Stimulated activated naive CD4-positive, alpha-beta T cell (primary cell): Measurements from ENCODE around the gene CNTN4.

Experiments
- DNase-seq, 6 experiments: peaks; one replicate each; lab custom pipeline; 2025; lab: John Stamatoyannopoulos, UW

The CNTN4 gene

DNA sequence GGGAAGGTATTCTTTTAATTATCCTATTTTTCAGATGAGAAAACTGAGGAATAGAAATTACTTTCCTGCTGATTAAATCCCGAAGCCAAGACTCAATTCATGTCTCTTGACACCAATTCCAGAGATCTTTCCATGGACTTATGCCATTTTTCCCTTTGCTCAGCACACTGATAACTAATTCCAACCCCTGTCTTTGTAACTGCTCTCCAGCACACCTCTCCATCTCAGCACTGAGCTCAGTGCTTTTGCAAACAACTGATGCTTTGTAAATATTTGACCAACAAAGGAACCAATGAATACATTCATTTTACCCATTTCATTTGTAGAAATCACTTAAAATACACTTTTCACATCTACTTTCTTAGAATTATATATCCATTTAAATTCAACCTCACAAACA lies 762.5 kb downstream of the CNTN4 start:
- no peak for DNase-seq

DNA sequence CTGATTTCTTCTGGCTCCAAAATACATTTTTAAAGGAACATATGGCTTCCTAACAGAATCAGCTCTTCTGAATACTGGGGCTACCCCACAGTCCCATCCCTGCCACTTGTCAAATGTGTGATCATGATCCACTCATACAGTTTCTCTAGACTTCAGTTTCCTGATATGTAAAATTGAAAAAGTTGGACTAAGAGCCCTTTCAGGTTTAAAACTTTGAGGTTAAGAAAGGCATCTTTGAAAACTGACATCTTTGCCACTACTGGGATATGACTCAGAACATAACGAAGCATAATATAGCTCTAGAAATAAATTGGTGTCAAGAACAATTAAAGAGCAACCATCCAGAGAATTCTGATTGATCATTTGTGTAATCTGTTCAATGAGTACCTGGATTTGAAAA lies 763.3 kb downstream of the CNTN4 start:
- DNase-seq, result no peak

DNA sequence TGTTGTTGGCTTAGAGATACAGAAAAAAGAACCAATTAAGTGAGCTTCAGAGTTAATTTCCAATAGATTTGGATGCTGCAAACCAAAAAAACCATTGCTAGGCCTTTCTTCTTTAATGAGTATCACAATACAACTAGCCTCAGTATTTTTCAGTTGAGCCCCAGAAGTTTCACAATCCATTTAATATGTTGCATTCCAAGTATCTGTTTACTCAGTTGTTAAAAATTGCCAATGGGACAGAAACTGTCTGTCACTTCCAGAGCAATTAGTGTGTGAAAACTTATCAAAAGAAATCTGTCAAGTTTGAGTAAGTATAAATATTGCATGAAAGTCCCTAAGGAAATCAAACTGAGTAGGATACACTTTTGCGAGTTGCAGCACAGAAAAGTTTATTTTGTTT lies 763.7 kb downstream of the CNTN4 start:
- DNase-seq, result no peak

DNA sequence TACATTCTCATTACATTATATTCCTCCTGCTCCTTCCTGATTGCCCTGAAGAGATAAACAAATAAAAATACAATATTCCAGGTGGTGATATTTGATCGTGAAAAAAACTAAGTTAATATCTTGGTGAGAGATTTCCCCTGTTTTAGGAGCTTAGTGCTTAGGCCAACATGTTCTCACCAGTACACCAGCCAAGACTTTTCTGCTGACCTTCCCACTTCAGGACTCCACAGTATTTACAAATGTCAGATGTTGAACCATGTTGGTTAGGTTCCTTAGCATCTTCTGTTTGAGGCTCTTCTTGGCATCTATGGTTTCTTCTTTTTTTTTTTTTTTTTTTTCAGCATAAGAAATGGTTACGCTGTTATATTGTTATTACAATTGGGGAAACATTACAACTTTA lies 764.5 kb downstream of the CNTN4 start:
- DNase-seq, result no peak

DNA sequence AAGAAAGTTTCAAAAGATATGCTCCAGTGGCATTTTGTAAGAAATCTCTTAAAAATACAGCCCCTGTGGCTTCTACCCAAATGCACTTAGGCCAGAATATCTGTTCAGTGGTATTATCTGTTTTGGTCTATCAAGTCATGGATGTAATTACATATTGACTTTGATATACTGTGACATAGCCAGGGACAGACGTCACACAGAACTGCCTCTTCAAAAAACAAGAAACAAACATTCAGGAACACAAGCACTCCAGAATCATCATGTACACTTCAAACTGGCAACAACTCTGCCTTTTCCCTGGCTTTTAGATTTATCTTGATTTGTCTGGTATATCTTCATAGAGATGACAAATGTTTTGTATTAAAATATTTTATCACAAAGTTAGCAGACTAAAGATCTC lies 771.2 kb downstream of the CNTN4 start:
- DNase-seq, result no peak

DNA sequence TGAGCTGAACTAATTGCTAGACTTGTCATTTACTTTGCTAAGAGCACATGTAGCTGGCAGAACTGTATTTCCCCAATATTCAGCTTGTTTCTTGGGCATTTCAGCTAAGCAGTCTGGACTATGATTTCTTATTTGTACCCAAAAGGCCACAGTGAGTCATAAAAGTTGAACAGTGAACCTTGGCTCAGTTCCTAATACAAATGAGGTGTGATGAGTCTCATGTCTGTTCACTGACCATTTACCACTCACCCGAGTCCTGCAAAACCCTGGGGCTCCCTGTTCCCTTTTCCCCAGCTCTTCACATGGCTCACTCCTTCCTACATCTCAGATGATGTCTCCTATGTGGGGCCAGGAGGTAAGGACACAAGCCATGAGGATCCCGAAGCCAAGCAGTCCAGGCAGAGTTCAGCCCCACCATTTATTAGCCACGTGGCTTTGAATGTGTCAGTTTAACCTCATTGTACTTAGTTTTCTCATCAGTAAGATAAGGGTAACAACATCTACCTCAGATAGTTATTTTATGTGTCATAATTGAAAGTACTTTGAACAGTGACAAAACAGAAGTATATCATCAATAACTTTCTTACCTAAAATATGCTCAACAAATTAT lies 772.2 kb downstream of the CNTN4 start:
- no peak for DNase-seq

DNA sequence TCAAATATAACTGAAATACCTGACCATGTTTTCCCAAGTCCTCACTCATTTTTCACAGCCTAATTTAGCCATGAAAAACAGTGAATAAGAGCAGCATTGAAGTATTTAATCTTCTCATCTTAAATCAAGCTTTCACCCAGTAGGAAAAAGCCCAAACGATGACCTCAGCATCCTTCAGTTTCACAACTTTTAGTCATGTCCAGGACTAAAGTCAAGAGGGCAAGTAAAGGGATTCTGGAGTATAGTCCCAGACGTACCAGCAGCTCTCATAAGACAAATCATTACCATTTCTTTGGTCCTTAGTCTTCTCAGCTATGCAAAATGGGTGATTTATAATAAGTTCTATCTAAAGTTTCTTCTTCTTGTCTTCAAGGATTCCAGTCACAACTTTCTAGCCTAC lies 774.2 kb downstream of the CNTN4 start:
- DNase-seq, result no peak

DNA sequence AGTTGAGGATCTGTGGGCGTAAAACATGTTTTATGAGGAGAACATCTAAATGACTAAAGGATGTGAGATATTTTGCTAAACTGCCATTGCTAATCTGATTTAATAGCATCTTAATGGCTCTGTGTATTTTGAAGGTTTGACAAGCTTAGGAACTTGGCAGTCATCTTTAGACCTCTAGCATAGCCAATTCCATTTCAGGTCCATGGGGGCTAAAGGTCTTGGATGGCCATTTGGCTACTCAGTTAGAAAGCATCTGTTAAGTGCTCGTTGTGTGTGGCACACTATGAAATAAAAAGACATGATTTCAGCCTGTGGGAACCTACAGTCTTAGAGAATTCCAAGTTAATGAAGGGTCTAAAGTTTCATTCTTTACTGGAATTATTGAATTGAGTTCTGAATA lies 775.3 kb downstream of the CNTN4 start:
- DNase-seq, result no peak

DNA sequence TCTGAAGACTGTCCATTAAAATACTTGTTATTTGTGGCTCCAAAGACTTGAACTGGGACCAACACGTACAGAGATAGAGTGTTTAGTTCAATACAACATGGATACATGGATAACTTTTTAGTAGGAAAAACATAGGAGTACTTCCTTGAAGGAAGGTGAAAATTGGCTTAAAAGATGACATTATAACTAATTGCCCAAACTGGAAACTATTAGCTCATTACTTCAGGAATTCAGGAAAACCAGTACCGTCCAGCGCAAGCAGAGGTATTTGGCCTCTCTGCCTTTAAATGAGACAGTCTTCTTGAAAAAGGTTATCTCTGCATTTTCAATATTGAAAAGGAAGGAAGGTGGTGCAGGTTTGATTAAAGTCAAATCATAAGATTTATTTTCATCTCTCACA lies 777.0 kb downstream of the CNTN4 start:
- no peak for DNase-seq

DNA sequence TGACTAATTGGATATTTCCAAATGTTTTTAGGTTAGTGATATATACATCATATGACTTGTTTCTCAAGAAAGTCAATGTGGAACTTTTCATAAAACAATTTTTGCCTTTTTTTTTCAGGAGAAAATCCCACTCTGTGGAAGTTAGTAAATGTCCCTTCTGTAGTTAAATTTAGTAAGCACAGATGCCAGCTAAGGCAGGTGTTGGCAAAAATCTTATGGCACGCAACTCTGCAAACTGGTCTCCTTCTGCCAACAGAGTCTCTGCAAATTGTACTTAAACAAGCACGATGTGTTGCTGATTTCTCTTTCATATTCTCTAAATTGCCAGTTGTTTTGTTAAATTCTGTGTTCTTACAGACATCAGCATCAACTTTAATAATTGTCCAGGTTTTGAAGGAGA lies 777.7 kb downstream of the CNTN4 start:
- DNase-seq, result no peak

DNA sequence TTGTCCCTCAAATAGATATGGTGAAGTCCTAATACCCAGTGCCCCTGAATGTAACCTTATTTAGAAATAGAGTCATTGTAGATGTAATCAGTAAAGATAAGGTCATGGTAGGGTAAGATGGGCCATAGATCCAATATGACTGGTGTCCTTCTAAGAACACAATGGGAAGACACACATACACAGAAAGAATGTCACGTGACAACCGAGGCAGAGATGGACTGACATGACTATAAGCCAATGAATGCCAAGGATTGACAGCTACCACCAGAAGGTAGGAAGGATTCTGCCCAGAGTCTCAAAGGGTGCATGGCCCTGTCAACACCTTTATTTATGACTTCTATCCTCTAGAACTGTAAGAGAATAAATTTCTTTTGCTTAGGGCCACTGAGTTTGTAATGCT lies 780.4 kb downstream of the CNTN4 start:
- DNase-seq, result no peak

DNA sequence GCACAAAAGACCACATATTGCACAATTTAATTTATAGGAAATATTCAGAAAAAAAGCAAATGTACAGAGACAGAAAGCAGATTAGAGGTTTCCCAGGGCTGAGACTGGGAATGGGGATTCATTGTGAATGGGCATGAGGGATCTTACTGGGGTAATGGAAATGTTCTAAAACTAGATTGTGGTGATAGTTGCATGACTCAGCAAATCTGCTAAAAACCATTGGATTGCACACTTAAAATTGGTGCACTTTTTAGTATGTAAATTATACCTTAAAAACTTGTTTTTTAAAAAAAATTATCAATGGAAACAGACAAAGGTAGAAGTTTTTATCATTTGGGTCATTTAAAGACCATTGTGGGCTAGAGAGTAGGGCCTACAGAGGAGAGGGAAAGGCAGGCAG lies 780.9 kb downstream of the CNTN4 start:
- DNase-seq, result no peak

DNA sequence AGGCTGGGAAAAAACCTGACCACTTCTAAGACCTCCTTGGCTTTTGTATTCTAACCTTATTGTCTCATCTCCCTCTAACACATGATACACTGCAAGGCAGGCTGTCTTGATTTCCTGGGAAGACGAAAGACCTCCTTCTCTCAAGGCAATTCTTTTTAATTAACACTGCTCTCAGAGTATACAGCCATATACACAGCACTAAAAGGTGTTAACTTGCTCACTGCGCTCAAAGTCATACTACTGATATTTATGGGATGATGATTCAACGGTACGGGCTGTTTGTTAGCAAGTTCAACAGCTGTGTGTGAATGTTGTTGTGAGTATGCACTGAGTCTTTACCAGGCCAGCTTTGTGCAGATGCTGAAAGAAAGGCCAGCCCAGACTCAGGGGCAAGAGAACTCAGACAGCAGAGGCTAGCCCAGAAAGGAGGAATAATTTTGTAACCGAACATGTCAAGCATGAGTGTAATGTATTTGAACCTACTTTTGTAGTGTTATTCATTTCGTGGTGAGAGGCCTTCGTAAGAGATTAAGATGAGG lies 781.6 kb downstream of the CNTN4 start:
- no peak for DNase-seq

DNA sequence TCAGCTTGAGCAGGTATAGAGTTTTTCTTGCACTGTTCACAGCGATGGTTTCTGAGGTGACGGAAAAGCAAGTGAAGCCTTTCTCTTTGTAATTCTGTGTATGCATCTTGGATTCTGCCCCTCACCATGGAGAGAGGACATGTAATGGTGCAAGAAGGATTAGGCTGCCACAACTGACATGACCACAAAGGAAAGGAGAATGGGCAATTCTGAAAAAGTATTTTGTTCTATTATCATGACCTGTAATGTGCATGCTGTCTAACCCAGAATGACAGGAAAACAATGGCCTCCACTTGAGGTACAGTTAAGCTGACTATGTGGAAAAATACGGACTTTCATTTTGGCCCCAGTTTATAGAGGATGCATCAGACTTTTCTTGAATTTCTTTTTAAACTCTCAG lies 784.6 kb downstream of the CNTN4 start:
- no peak for DNase-seq

DNA sequence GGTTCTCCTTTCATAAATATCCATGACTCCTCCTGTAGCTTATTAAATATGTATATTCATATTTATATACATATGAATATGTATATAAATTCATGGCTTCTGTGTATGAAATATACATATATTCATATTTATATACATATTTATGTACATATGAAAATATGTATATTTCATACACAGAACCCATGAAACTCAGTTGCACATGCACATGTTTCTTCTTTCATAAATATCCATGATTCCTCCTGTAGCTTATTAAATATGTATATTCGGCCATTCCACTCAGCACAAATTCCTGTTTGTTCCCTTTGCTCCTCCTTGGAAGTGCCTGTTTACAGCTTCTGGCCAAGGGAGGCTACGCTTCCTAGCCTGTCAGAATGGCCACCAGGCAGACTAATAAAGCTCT lies 789.9 kb downstream of the CNTN4 start:
- DNase-seq, result no peak

DNA sequence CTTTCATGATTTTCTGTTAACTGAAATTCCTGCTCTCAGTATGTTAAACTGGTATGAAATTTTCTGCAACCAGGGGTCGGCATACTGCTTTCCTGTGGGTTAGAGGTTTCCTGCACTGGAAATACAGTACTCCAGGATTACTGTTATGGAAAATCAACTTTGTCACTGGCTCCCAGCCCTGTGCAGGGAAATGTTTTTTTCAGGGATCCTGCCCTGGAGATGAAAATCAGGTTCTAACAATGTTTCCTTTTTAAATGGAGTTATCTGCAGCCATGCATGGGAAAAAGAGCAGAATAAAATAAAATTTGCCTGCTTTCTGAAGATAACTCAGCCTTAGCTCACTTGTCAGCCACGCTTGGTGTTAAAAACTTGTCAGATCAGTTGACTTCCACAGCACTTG lies 791.1 kb downstream of the CNTN4 start:
- DNase-seq, result no peak

DNA sequence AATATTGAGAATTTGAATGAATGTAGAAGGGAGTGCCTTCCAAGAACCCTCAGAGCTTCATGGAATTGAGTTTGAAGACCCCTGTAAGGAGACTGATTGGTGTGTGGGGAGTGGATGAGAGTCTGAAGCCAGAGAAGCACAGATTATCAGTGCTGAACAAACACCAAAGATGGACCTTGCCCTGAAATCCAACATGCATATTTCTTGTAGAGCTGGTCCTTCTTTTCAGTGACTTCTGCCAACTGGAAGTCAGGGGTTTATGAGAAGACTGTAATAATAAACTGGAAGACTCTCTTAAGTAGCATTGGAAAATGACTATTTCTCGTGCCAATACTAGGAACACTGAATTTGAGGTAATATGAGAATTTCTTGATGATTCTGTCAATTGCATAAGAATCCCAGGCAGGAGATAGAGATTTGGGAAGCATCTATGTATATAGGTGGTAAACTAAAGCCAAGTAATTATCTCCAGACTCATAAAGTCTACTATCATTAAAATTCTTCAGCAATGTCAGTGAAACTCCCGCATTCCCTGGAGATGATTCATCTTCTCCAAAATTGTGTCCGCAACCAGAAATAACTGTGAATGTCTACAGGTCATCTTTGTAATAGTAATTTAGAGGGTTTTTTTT lies 797.8 kb downstream of the CNTN4 start:
- DNase-seq, result no peak

DNA sequence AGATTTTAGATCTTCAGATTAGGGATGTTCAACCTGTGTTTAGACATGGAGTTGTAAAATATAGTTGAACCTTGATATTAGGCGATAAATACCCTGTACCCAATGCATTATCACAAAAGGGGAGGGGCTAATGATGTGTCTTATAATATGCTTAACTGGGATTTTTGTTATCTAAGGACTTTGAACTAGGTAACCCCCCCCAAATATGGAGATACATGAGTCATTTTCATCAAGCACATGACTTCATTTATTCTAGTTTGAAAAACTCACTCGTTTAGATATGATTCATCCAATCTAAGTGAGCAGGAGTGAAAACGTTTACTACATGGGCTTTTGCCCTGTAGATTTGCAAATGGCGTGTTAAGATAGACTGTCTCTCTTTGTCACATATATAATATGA lies 799.2 kb downstream of the CNTN4 start:
- no peak for DNase-seq

DNA sequence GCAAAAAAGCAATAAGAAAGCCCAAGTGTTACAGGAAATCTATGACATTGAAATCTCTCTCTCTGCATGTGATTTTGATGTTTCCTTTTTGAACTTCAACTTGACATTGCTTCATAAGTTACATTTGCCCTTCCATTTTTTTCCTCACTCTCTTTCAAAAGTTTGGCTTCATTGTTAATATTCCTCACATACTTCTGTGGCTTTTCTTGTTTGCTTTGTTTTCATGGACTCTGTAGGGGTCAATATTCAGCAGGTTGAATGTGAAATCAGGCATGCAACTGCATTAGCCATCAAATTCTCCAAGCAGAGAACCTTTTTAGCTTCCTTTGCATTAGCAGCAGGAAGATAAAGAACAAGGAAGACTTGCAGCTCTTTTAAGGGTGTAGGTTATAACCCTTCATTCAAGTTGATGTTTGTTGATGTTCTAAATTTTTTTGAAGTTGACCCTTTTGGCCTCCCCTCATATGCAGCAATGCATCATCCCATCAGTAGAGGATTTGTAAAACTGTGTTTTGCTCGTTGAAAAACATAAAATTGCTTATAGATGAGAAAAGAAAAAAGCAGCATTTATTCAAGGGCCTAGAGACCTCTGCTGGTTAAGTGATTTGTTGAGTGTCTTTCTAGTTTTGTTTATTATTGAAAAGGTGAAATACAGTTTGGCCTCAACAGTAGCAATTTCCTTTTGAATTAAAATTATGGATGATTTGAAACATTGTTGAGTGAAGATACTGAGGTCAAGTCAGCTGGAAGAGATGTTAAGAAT lies 800.1 kb downstream of the CNTN4 start:
- no peak for DNase-seq

DNA sequence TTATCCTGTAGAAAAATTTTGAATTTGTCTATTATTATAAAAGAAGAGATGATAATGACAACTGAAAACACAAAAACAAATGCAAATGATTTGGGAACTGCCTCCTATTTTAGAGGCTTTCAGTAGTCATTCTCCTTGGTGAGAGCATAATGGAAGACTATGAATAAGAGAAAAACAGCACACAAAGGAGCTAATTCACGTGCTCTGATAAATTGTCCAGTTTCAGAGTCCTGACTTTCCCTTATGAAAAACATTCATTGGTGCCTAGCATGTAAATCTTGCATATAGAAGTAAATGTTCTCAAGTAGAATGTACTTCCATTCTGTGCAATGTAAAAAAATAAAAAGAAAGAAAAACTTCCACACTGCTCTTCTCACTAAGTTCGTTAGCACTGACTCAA lies 805.4 kb downstream of the CNTN4 start:
- no peak for DNase-seq

DNA sequence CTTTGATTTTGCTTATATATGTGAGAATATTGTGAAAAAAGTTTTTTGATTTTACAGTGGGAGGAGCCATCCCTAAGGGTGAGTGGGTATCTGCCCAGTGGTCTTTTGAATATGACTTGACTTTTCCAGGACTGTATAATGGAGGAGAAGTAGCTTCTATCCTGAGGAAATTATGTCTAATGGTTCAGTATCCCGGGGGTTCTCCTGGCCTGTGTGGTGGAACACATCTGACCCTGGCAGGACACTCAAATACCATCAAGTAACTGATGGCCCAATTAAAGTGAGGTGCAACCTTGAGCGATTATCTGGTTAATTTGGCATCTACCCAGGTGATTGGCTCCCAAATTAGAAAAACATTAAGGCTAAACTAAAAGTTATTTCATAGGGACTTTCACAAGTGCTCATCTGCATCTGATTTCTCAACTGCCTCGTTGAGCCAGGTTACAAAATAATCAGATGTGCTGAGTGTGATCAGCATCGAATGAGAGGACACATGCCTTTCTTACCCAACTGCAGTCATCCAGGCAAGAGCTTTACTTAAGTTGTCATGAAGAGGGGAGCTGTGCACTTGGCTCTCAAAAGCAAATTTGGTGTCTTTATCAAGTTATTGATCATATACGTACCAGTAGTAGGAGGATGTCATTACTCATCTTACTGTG lies 810.2 kb downstream of the CNTN4 start:
- no peak for DNase-seq

DNA sequence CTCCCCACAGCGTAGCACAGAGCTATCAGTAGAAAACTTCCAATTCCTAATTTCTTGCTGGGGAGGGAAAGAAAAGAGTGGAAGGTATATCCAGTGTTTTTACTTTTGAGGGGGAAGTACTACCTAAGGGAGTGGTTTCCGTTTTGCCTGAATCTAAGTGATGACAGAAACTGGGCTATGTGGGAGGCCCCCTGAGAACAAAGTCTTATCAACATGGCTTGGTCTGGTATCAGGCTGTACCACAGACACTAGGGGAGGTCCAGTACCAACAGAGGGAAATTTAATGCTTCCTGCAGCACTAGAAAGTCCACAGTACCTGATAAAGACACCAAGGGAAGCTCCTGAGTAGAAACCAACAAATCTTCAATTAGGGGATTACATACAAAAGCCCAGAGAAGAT lies 812.3 kb downstream of the CNTN4 start:
- DNase-seq, result no peak

DNA sequence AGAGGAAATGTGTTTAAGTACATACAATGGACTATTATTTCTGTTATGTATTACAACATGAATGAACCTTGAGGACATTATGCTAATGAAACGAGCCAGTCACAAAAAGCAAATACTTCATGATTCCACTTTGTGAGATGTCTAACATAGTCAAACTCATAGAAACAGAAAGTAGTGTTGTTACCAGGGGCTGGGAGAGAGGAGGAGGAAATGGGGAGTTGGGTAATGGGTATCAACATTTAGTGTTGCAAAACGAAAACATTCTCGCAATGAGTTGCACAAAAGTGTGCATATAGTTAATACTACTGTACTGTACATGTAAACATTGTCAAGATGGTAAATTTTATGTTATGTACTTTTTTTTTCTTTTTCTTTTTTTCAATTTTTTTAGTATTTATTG lies 817.2 kb downstream of the CNTN4 start:
- DNase-seq, result no peak
